Mammary epithelial cell (primary cell): ENCODE results near the gene UGT1A4.
"Not testable (repeated sequence)": the region's sequence is repeated elsewhere in the genome, so short reads cannot be mapped to it uniquely, and the experiment has no call there.

Experiments used
- CTCF ChIP-seq, 2 donors: IDR thresholded peaks in 1 of 2; conservative IDR thresholded peaks in 1 of 2; 2 replicates each; pipeline ENCODE4 v1.5.1; 2011 to 2012; ENCODE audit warnings: inconsistent platforms in 2 of 2, low read length in 2 of 2, mild to moderate bottlenecking in 2 of 2, control low read depth in 1 of 2, low read depth in 1 of 2; ENCODE audit not compliant: insufficient read depth in 1 of 2; ENCODE audit errors: extremely low read depth in 1 of 2
- EZH2 ChIP-seq: IDR thresholded peaks from 2 replicates; pipeline ENCODE4 v1.6.1; 2012; ENCODE audit warnings: low read length, inconsistent platforms, borderline replicate concordance

GRCh38 chr2:233700842-233701241 is 17.7 kb upstream of the UGT1A4 start:
- not testable (repeated sequence) for TF ChIP-seq CTCF (conservative IDR thresholded peaks at IDR 0.05 in 1 of 2, IDR thresholded peaks at IDR 0.05 in 1 of 2; ENCODE audit: extremely low read depth in 1 of 2, insufficient read depth in 1 of 2, low read depth in 1 of 2, low read length in 2 of 2); EZH2
